Measurements from ENCODE around the gene HIBCH.
"Not testable (repeated sequence)": the region's sequence is repeated elsewhere in the genome, so short reads cannot be mapped to it uniquely, and the experiment has no call there.

HIBCH gene

DNA sequence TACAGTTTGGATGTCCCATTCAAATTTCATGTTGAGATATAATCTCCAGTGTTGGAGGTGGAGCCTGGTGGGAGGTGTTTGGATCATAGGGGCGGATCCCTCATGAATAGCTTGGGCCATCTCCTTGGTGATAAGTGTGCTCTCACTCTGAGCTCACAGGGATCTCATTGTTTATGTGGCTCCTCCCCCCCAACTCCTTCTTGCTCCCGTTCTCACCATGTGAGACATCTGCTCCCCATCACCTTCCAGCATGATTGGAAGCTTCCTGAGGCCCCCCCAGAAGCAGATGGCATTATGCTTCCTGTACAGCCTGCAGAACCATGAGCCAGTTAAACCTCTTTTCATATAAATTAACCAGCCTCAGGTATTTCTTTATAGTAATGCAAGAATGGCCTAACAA, 20.7 kb upstream of the HIBCH start:
- H3K9me3 ChIP-seq (ENCODE audit: low read length), result no peaks in the 10 kb centered on the region
- no peak overlapping the region for H3K27ac ChIP-seq (ENCODE audit: low read depth, low read length)
- H3K4me3 ChIP-seq (ENCODE audit: low read depth in 1 of 2, low read length in 2 of 2), result no peak overlapping the region
- peaks cover 20% of the 10 kb centered on the region for H3K4me1 ChIP-seq (ENCODE audit: insufficient read depth, low read length)
- H3K9ac ChIP-seq (ENCODE audit: low read length), result no peak overlapping the region
- H3K27me3 ChIP-seq (ENCODE audit: control insufficient read depth in 1 of 2, insufficient read depth in 2 of 2, low read length in 2 of 2), result no peaks in the 10 kb centered on the region
- H3K36me3 ChIP-seq (ENCODE audit: insufficient read depth, low read length), result no peaks in the 10 kb centered on the region

GRCh38 chr2:190339394-190339793, 19.8 kb upstream of the HIBCH start:
- no peak overlapping the region for H3K4me3 ChIP-seq (ENCODE audit: low read depth in 1 of 2, low read length in 2 of 2)
- H3K27me3 ChIP-seq (ENCODE audit: control insufficient read depth in 1 of 2, insufficient read depth in 2 of 2, low read length in 2 of 2), result no peaks in the 10 kb centered on the region
- H3K9me3 ChIP-seq (ENCODE audit: low read length), result no peaks in the 10 kb centered on the region
- no peak overlapping the region for H3K27ac ChIP-seq (ENCODE audit: low read depth, low read length)
- peaks cover 15% of the 10 kb centered on the region for H3K4me1 ChIP-seq (ENCODE audit: insufficient read depth, low read length)
- no peaks in the 10 kb centered on the region for H3K36me3 ChIP-seq (ENCODE audit: insufficient read depth, low read length)
- no peak overlapping the region for H3K9ac ChIP-seq (ENCODE audit: low read length)

- H3K4me3 ChIP-seq (ENCODE audit: low read depth in 1 of 2, low read length in 2 of 2), result no peak overlapping the region
- no peak overlapping the region for H3K27ac ChIP-seq (ENCODE audit: low read depth, low read length)
- no peaks in the 10 kb centered on the region for H3K27me3 ChIP-seq (ENCODE audit: control insufficient read depth in 1 of 2, insufficient read depth in 2 of 2, low read length in 2 of 2)
- no peak overlapping the region for H3K9ac ChIP-seq (ENCODE audit: low read length)
- H3K9me3 ChIP-seq (ENCODE audit: low read length), result no peaks in the 10 kb centered on the region
- peaks cover 13% of the 10 kb centered on the region for H3K4me1 ChIP-seq (ENCODE audit: insufficient read depth, low read length)
- no peaks in the 10 kb centered on the region for H3K36me3 ChIP-seq (ENCODE audit: insufficient read depth, low read length)
Observed at GRCh38 chr2:190338453-190338852, 18.8 kb upstream of the HIBCH start.

- Histone ChIP-seq H3K9ac (ENCODE audit: low read length) (no peak overlapping the region), H3K4me1 (ENCODE audit: insufficient read depth, low read length) (peaks cover 7% of the 10 kb centered on the region), H3K36me3 (ENCODE audit: insufficient read depth, low read length) (no peaks in the 10 kb centered on the region)
Observed at GRCh38 chr2:190336420-190336819, 16.8 kb upstream of the HIBCH start.

DNA sequence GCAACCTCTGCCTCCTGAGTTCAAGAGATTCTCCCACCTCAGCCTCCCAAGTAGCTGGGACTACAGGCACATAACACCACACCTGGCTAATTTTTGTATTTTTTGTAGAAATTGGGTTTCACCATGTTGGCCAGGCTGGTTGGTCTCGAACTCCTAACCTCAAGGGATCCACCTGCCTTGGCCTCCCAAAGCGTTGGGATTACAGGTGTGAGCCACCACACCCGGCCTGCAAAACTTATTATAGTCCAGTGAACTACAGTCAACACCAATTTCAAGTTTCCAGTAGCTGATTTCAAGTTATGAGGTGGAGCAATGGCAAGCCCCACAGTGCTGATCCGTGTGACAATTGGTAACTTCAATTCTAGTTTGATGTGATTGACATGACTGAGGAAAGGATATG, 16.0 kb upstream of the HIBCH start:
- not testable (repeated sequence) for H3K27me3 ChIP-seq (ENCODE audit: control insufficient read depth in 1 of 2, insufficient read depth in 2 of 2, low read length in 2 of 2); H3K36me3 ChIP-seq (ENCODE audit: insufficient read depth, low read length); H3K4me3 ChIP-seq (ENCODE audit: low read depth in 1 of 2, low read length in 2 of 2); H3K9me3 ChIP-seq (ENCODE audit: low read length); H3K4me1 ChIP-seq (ENCODE audit: insufficient read depth, low read length); H3K27ac ChIP-seq (ENCODE audit: low read depth, low read length); H3K9ac ChIP-seq (ENCODE audit: low read length)

More at GRCh38 chr2:190336420-190336819, 16.8 kb upstream of the HIBCH start:
- H3K27me3 ChIP-seq (ENCODE audit: control insufficient read depth in 1 of 2, insufficient read depth in 2 of 2, low read length in 2 of 2), result no peaks in the 10 kb centered on the region
- H3K9me3 ChIP-seq (ENCODE audit: low read length), result no peaks in the 10 kb centered on the region
- H3K27ac ChIP-seq (ENCODE audit: low read depth, low read length), result no peak overlapping the region
- no peak overlapping the region for H3K4me3 ChIP-seq (ENCODE audit: low read depth in 1 of 2, low read length in 2 of 2)

GRCh38 chr2:190335225-190335559, 15.6 kb upstream of the HIBCH start:
- H3K4me3 ChIP-seq (ENCODE audit: low read depth in 1 of 2, low read length in 2 of 2), result no peak overlapping the region
- no peaks in the 10 kb centered on the region for H3K36me3 ChIP-seq (ENCODE audit: insufficient read depth, low read length)
- no peak overlapping the region for H3K9ac ChIP-seq (ENCODE audit: low read length)

DNA sequence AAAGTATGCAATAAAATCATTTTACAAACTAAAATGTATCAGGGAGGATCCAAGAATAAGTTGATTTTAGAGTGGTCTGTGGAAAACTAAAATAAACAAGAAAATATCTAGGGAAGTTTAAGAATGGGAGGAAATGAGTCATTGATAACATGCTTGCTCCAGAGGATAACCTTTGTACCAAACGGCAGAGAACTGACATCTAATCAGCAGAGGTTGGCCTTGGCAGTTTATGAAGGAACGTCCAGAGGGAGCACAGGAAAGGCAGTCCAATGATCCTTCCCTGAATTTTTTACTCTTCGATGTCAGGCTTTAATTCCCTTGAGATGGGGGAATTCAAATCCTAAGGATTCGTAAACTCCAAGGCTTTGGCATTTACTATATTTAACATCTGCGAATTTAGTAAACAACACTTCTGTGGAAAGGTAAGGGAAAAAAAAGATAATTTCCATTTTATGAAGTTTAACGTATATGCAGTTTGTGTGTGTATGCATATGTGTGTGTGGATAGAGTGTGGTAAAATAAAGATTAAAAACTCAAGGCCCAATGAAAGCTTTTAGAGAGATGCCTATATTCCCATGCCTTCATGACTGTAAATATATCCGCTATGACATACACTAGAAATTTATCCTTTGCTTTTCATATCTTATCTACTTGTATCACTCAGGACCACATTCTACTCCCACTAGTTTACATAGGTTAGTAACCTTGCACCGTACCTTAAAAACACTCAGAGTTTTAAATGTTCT, 15.0 kb upstream of the HIBCH start:
- Histone ChIP-seq H3K9ac (ENCODE audit: low read length) (no peak overlapping the region), H3K36me3 (ENCODE audit: insufficient read depth, low read length) (no peaks in the 10 kb centered on the region), H3K27ac (ENCODE audit: low read depth, low read length) (no peak overlapping the region), H3K4me1 (ENCODE audit: insufficient read depth, low read length) (peaks cover 7% of the 10 kb centered on the region), H3K9me3 (ENCODE audit: low read length) (no peaks in the 10 kb centered on the region), H3K4me3 (ENCODE audit: low read depth in 1 of 2, low read length in 2 of 2) (no peak overlapping the region), H3K27me3 (ENCODE audit: control insufficient read depth in 1 of 2, insufficient read depth in 2 of 2, low read length in 2 of 2) (no peaks in the 10 kb centered on the region)

More at GRCh38 chr2:190335225-190335559, 15.6 kb upstream of the HIBCH start:
- Histone ChIP-seq H3K27ac (ENCODE audit: low read depth, low read length) (no peak overlapping the region), H3K4me1 (ENCODE audit: insufficient read depth, low read length) (peaks cover 7% of the 10 kb centered on the region), H3K27me3 (ENCODE audit: control insufficient read depth in 1 of 2, insufficient read depth in 2 of 2, low read length in 2 of 2) (no peaks in the 10 kb centered on the region), H3K9me3 (ENCODE audit: low read length) (no peaks in the 10 kb centered on the region)

DNA sequence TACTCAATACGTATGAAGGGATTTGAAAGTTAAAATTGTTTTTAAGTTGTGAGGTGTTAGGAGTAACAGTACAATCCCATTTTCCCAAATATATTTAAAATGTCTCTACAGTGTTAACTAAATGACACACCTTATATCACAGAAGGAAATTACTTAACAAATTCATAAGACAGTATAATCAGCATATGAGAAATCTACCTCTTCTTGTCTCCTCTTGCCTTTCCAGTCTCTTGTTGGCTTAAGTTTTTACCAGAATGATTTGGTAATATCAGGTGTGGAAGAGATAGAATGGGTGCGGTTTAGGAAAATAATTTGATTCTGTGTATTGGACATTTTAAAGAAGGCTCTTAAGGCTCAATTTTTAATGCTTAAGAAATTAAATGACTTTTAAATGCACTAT, 14.3 kb upstream of the HIBCH start:
- H3K27ac ChIP-seq (ENCODE audit: low read depth, low read length), result no peak overlapping the region
- H3K4me3 ChIP-seq (ENCODE audit: low read depth in 1 of 2, low read length in 2 of 2), result no peak overlapping the region

DNA sequence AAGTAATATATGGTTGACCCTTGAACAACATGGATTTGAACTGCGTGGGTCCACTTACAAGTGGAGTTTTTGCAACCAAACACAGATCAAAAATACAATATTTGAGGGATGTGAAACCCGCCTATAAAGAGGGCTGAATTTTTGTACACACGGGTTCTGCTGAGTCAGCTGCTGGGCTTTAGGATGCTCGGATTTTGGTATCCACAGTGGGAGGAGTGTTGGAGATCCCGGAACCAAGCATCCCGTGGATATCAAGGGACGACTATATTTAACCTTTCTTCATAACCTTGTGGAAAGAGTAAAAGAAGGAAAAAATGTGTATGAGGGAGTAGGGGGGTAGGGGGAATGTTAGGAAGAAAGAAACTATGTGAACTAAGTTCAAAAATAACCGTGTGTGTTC, 13.8 kb upstream of the HIBCH start:
- Histone ChIP-seq H3K36me3 (ENCODE audit: insufficient read depth, low read length) (no peaks in the 10 kb centered on the region), H3K27ac (ENCODE audit: low read depth, low read length) (no peak overlapping the region), H3K27me3 (ENCODE audit: control insufficient read depth in 1 of 2, insufficient read depth in 2 of 2, low read length in 2 of 2) (no peaks in the 10 kb centered on the region), H3K4me3 (ENCODE audit: low read depth in 1 of 2, low read length in 2 of 2) (no peak overlapping the region), H3K9me3 (ENCODE audit: low read length) (no peaks in the 10 kb centered on the region), H3K4me1 (ENCODE audit: insufficient read depth, low read length) (peaks cover 7% of the 10 kb centered on the region), H3K9ac (ENCODE audit: low read length) (no peak overlapping the region)

More for the DNA sequence above, 14.3 kb upstream of the HIBCH start:
- Histone ChIP-seq H3K9ac (ENCODE audit: low read length) (no peak overlapping the region), H3K36me3 (ENCODE audit: insufficient read depth, low read length) (no peaks in the 10 kb centered on the region), H3K4me1 (ENCODE audit: insufficient read depth, low read length) (peaks cover 7% of the 10 kb centered on the region), H3K9me3 (ENCODE audit: low read length) (no peaks in the 10 kb centered on the region), H3K27me3 (ENCODE audit: control insufficient read depth in 1 of 2, insufficient read depth in 2 of 2, low read length in 2 of 2) (no peaks in the 10 kb centered on the region)

DNA sequence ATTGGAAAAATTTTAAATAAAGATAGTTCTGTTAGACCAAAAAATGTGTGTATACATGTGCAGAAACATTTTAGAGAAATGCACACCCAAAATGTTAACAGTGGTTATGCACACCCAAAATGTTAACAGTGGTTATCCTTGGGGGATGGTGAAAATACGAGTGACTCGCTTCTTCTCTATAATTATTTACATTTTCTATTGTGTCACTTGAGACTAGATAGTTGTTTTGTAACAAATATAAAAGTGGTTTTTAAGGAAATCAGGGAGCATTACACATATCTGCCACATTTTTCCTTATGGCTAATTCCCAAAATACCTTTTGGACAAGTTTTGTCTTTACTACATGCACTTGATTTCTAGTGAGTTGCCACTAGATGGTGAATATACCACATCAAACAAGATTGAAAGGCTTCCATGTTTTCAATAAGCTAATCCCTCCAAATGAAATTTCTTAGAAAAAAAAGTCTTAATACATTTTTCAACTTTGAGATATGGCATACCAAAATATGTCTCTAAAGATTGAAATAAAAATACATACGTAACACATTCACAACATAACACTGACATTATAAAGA, 9.0 kb upstream of the HIBCH start:
- no peak overlapping the region for H3K9ac ChIP-seq (ENCODE audit: low read length)
- no peaks in the 10 kb centered on the region for H3K9me3 ChIP-seq (ENCODE audit: low read length)
- H3K27ac ChIP-seq (ENCODE audit: low read depth, low read length), result no peak overlapping the region
- no peaks in the 10 kb centered on the region for H3K27me3 ChIP-seq (ENCODE audit: control insufficient read depth in 1 of 2, insufficient read depth in 2 of 2, low read length in 2 of 2)
- H3K4me3 ChIP-seq (ENCODE audit: low read depth in 1 of 2, low read length in 2 of 2), result no peak overlapping the region
- no peaks in the 10 kb centered on the region for H3K4me1 ChIP-seq (ENCODE audit: insufficient read depth, low read length)
- no peaks in the 10 kb centered on the region for H3K36me3 ChIP-seq (ENCODE audit: insufficient read depth, low read length)

- Histone ChIP-seq H3K9me3 (ENCODE audit: low read length) (no peaks in the 10 kb centered on the region), H3K4me1 (ENCODE audit: insufficient read depth, low read length) (no peaks in the 10 kb centered on the region), H3K27me3 (ENCODE audit: control insufficient read depth in 1 of 2, insufficient read depth in 2 of 2, low read length in 2 of 2) (no peaks in the 10 kb centered on the region), H3K27ac (ENCODE audit: low read depth, low read length) (no peak overlapping the region), H3K9ac (ENCODE audit: low read length) (no peak overlapping the region), H3K4me3 (ENCODE audit: low read depth in 1 of 2, low read length in 2 of 2) (no peak overlapping the region), H3K36me3 (ENCODE audit: insufficient read depth, low read length) (no peaks in the 10 kb centered on the region)
Observed at GRCh38 chr2:190327867-190328572, 8.4 kb upstream of the HIBCH start.

Data from muscle layer of colon (tissue), 2 donors.